GM20000 (cell line): ENCODE measurements around the gene SAYSD1.

ENCODE experiments used
- DNase-seq: peaks from one replicate; pipeline ENCODE4 v3.0.0; 2012; ENCODE audit warnings: low spot score
- TF ChIP-seq, protein P1 (sequence below): IDR thresholded peaks from 2 replicates; pipeline ENCODE4 v1.5.1; 2012; ENCODE audit warnings: mild to moderate bottlenecking, control low read depth; ENCODE audit errors: extremely low read depth, missing control alignments

SAYSD1 gene

GRCh38 chr6:39061182-39061581 lies 53.8 kb downstream of the SAYSD1 start:
- no peak for DNase-seq
- TF ChIP-seq, protein P1, sequence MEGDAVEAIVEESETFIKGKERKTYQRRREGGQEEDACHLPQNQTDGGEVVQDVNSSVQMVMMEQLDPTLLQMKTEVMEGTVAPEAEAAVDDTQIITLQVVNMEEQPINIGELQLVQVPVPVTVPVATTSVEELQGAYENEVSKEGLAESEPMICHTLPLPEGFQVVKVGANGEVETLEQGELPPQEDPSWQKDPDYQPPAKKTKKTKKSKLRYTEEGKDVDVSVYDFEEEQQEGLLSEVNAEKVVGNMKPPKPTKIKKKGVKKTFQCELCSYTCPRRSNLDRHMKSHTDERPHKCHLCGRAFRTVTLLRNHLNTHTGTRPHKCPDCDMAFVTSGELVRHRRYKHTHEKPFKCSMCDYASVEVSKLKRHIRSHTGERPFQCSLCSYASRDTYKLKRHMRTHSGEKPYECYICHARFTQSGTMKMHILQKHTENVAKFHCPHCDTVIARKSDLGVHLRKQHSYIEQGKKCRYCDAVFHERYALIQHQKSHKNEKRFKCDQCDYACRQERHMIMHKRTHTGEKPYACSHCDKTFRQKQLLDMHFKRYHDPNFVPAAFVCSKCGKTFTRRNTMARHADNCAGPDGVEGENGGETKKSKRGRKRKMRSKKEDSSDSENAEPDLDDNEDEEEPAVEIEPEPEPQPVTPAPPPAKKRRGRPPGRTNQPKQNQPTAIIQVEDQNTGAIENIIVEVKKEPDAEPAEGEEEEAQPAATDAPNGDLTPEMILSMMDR, result no peak

DNA sequence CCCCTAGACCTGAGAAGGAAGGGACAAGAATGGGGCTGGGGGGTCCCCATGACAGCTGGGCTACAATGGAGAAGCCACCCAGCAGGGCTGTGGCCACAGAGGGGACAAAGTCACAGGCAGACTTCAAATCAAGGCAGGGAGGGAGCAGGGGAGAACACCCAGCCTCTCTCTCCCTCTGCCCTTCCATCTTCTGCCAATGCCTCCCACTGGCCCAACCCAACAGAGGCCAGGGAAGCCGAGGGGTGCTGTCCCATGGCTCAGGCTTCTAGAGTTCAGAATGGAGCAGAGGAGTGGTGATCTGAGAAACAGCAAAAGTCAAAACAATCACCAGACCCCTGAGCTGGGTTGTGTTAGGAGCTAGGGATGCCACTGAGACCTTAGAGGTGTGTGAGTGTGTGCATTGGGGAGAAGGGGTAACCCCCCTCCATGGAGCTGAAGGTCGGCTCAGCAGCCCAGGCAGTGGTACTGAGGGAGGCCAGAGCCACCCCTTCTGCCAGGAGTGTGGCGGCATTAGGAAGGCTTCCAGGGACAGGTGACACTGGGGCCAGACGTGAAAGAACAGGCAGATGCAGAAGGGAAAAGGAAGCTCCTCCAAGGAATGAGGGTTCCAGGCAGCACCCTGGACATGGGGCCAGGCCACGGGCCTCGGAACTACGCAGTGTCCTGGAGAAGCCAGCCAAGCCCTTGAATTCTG lies 54.4 kb downstream of the SAYSD1 start:
- TF ChIP-seq, protein P1, result no peak
- DNase-seq, result no peak

DNA sequence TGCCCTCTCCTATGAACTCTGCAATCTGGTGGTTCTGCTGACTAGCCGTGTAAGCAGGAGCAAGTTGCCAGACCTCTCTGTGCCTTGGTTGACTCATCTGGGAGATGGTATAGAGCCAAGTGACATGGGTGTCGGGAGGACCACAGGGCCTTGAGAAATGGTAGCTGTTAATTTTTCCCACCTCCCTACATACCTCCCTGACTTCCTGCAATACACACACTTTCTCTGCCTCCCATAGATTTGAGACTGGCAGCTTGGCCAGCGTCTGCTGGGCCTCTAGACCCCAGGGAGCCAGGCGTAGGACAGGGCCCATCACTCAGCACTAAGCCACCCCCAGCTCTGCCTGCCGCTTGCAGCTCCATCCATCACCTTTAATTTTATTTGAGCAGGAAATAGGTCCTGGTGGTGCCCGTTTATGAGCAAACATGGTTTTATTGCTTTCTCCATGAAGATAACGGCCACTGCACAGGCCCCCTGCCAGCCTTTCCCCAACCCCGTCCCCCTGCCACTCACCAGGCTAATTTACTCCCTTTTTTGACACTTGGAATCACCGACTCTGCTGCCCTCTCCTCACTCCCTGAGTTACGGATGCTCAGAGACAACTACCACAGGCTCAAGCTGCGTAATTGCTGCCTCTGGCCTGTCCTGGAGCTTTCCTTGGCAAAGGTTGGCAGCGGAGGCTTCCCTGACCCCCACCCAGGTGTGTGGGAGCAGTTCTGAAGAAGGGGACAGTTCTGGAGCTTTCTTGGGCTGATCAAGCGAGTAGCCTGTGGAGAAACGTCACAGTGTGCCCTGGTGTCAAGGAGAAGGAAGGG lies 55.3 kb downstream of the SAYSD1 start:
- DNase-seq, result no peak

DNA sequence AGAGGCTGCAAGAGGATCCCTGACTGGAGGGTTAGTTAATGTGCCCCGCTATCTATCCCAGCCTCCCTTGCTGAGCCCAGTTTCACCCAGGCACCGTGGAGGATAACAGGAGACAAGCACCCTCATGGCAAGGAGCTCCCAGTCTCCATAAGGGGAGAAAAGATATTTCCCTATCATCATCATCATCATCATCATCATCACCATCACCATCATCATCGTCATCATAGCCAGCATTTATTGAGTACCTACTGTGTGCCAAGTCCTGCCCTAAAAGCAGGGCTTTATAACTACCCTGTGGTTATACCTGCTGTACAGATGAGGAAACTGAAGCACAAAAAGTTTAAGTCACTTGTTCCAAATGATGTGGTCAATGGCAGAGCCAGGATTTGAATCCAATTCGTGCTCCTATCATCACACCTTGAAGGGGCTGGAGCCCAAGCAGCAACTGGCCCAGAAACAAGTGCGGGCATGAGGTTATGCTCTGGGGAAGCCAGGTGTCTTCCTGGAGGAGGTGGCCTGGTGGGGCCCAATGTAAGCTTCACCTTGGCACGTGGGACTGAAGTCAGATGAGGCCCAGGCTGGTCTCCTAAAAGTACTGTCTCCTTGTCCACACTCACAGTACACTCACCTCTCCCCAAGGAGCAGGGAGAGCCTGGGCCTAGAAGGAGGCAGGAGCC lies 56.4 kb downstream of the SAYSD1 start:
- TF ChIP-seq, protein P1, result no peak
- DNase-seq, result no peak

More for the DNA sequence above, 55.3 kb downstream of the SAYSD1 start:
- TF ChIP-seq, protein P1, result no peak

- DNase-seq, result no peak
- TF ChIP-seq, protein P1, result no peak
These were observed 57.5 kb downstream of the SAYSD1 start for GRCh38 chr6:39057251-39058155.

DNA sequence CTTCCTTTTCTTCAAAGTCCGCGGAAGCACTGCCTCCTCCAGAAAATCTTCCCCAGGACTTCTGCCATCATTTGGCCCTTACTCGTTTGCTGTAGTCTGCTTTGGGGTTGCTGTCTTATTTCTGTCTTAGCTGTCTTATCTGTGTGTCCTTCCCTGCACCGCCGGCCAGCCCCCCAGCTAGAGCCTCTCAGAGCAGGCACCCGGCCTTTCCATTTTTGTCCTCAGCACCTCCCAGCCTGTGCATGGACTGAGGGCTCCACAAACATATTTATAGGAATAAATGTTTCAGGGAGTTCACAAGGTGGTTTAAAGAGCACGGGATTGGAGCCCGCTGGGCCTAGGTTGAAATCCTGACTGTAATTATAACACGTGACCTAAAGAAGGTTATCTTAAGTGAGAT lies 58.3 kb downstream of the SAYSD1 start:
- TF ChIP-seq, protein P1, result no peak

More for the DNA sequence above, 58.3 kb downstream of the SAYSD1 start:
- no peak for DNase-seq
